ENCODE data around the gene PCNX2.
"Not testable (repeated sequence)": the region's sequence is repeated elsewhere in the genome, so short reads cannot be mapped to it uniquely, and the experiment has no call there.

PCNX2 gene

GRCh38 chr1:233040494-233040893 lies 255.0 kb downstream of the PCNX2 start:
- DNase-seq = no peak

- no peak for DNase-seq
These were observed 256.9 kb downstream of the PCNX2 start for GRCh38 chr1:233038581-233038980.

- DNase-seq = no peak
These were observed 257.7 kb downstream of the PCNX2 start for GRCh38 chr1:233037843-233038242.

GRCh38 chr1:233034836-233035235 lies 260.7 kb downstream of the PCNX2 start:
- no peak for DNase-seq

- DNase-seq = no peak
These were observed 262.2 kb downstream of the PCNX2 start for GRCh38 chr1:233033361-233033760.

GRCh38 chr1:233032916-233033315 lies 262.6 kb downstream of the PCNX2 start:
- DNase-seq = no peak

GRCh38 chr1:233031521-233031920 lies 264.0 kb downstream of the PCNX2 start:
- no peak for DNase-seq

- no peak for DNase-seq
These were observed 268.5 kb downstream of the PCNX2 start for GRCh38 chr1:233027046-233027445.

GRCh38 chr1:233025567-233025966 lies 270.0 kb downstream of the PCNX2 start:
- DNase-seq = no peak

GRCh38 chr1:233025157-233025556 lies 270.4 kb downstream of the PCNX2 start:
- DNase-seq = no peak

GRCh38 chr1:233024199-233024598 lies 271.3 kb downstream of the PCNX2 start:
- DNase-seq = no peak

- DNase-seq = no peak
These were observed 273.3 kb downstream of the PCNX2 start for GRCh38 chr1:233022246-233022645.

GRCh38 chr1:233020426-233020825 lies 275.1 kb downstream of the PCNX2 start:
- no peak for DNase-seq

GRCh38 chr1:233019778-233020325 lies 275.7 kb downstream of the PCNX2 start:
- DNase-seq = no peak

GRCh38 chr1:233019083-233019482 lies 276.4 kb downstream of the PCNX2 start:
- no peak for DNase-seq

GRCh38 chr1:233016798-233017197 lies 278.7 kb downstream of the PCNX2 start:
- no peak for DNase-seq

GRCh38 chr1:233015965-233016364 lies 279.6 kb downstream of the PCNX2 start:
- no peak for DNase-seq

GRCh38 chr1:233012021-233012420 lies 283.5 kb downstream of the PCNX2 start:
- DNase-seq = no peak

GRCh38 chr1:233010146-233010545 lies 285.4 kb downstream of the PCNX2 start:
- DNase-seq = no peak

- DNase-seq = no peak
These were observed 289.0 kb downstream of the PCNX2 start for GRCh38 chr1:233006541-233006973.

- no peak for DNase-seq
These were observed 289.4 kb downstream of the PCNX2 start for GRCh38 chr1:233006108-233006507.

GRCh38 chr1:233005703-233006102 lies 289.8 kb downstream of the PCNX2 start:
- DNase-seq = no peak

GRCh38 chr1:233005156-233005555 lies 290.4 kb downstream of the PCNX2 start:
- no peak for DNase-seq

GRCh38 chr1:233004451-233004850 lies 291.1 kb downstream of the PCNX2 start:
- no peak for DNase-seq

GRCh38 chr1:233003638-233004037 lies 291.9 kb downstream of the PCNX2 start:
- not testable (repeated sequence) for DNase-seq

Measured in bone marrow (tissue), 2 donors.